GM10847 (cell line): ENCODE data around the gene TNIK.

Experiments
- POLR2A ChIP-seq: IDR thresholded peaks from 2 replicates; pipeline ENCODE4 v1.6.1; 2011; ENCODE audit not compliant: insufficient read length; ENCODE audit errors: extremely low read depth

Gene TNIK

GRCh38 chr3:171388527-171388926 lies 71.7 kb downstream of the TNIK start:
- TF ChIP-seq POLR2A = no peak

GRCh38 chr3:171387062-171387461 lies 73.1 kb downstream of the TNIK start:
- TF ChIP-seq POLR2A = no peak

- no peak for TF ChIP-seq POLR2A
These were observed 75.1 kb downstream of the TNIK start for GRCh38 chr3:171385086-171385485.

DNA sequence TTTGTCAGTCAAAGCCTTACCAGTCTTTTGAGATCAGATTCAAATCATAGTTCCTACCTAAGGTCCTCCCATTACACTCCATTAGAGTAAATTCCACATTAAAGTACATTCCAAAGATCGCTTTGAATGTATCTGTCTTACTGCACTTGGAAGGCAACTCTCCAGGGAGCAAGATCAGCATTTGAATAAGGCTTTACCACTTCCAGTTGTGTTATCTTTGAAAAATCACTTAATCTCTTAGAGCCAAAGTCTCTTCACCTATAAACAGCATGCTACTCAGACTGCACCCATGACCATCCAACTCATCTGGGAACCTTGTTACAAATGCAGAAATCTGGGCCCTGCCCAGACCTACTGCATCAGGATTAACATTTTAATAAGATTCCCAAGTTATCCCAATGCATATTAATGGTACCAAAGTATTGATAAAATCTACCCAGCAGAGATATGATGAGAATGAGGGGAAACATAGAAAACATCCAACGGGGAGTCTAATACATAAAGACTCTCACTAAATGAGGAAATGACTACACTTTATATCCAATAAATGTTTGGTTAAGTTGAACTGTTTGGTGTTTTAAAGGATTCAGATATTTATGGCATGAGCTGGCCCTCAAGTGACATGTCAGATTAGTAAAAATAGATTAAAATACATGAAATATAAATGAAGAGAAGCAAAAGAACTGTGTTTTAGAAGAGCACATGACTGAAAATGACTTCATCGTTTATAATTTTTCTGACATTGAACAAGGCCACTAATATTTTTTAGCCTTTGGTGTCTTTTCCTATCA lies 75.9 kb downstream of the TNIK start:
- TF ChIP-seq POLR2A = no peak

GRCh38 chr3:171383206-171384018 lies 76.8 kb downstream of the TNIK start:
- no peak for TF ChIP-seq POLR2A

DNA sequence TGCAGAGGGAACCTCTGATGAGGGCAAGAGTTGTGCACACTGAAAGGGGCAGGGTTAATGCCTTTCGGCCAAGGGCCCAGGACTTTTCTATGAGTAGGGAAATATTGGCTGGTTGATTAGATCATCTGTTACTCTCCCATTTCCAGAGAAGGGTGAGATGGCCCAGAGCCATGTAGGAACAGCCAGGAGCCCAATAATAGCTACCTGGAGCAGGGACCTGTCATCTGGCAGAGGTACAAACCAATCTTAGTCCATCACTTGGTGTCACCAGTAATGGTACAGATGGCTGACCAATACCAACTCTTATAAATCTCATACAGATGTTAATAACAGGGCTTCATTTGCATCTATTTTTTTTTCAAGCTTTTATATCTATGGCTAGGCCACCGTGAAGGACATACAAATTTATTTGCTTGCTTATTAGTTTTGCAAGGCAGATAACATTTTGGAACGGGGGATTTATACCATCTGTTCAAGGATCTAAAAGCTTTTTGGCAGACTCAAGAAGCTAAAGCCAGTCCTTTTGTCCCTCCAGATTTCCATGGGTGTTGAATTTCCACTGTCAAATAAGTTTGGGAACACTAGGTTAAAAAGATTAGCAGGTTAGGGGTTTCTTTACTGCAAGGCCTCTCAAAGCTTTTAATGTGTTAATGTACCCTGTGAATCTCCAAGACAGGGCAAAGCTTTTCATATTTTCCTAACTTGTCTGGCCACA lies 79.3 kb downstream of the TNIK start:
- no peak for TF ChIP-seq POLR2A

DNA sequence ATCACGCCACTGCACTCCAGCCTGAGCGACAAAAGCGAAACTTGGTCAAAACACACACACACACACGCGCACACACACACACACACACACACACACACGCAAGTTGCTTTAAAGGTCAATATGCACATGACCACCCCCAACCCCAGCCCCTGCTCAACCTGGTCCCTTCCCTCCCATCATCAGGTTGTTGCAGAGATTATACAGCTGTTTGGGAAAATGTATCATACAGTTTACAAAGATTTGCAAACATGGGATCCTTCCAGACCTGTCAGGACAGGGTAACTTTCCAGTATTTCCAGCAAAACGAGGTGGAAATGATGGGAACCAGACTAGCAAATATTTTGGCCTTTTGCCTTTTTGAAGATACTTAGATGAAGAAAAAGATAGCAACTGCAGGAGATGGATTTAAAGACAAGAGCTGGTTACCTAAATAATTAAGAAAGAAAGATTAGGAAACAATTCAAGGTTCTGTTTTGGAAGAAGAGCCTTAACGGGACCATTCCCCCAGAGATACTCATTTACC lies 80.2 kb downstream of the TNIK start:
- TF ChIP-seq POLR2A = no peak

- TF ChIP-seq POLR2A = no peak
These were observed 80.9 kb downstream of the TNIK start for GRCh38 chr3:171379281-171379680.

DNA sequence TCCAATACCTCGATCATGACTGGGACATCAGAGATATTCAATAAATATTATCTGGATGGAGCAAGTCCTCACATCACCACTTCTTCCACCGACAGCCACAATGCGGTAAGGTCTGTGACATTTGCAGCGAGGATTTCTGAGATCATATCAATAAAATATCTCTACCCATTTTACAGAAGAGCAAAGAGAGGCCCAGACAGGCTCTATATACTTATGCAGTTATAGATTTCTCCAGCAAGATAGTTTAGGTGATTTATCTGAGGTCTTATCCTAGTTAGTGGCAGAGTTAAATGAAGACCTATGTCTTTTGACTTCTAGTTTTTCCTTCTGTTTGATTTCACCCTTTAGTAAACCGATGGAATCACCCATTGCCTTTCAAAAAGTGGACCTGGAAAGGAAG lies 81.6 kb downstream of the TNIK start:
- TF ChIP-seq POLR2A = no peak

GRCh38 chr3:171377859-171378258 lies 82.3 kb downstream of the TNIK start:
- TF ChIP-seq POLR2A = no peak

DNA sequence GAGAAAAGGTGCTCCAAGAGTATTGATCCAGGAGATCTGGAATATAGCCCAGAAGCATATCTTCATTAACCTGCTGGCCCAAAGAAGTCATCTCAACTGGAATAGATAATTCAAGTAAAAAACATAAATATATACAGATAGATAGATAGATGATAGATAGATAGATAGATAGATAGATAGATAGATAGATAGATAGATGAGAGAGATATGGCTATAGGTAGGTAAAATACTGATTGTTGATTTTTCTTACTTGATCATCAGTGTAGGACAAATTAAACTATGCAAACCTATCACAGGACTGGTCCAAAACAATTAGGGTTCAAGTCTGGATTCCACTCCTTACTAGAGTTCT lies 83.6 kb downstream of the TNIK start:
- no peak for TF ChIP-seq POLR2A

DNA sequence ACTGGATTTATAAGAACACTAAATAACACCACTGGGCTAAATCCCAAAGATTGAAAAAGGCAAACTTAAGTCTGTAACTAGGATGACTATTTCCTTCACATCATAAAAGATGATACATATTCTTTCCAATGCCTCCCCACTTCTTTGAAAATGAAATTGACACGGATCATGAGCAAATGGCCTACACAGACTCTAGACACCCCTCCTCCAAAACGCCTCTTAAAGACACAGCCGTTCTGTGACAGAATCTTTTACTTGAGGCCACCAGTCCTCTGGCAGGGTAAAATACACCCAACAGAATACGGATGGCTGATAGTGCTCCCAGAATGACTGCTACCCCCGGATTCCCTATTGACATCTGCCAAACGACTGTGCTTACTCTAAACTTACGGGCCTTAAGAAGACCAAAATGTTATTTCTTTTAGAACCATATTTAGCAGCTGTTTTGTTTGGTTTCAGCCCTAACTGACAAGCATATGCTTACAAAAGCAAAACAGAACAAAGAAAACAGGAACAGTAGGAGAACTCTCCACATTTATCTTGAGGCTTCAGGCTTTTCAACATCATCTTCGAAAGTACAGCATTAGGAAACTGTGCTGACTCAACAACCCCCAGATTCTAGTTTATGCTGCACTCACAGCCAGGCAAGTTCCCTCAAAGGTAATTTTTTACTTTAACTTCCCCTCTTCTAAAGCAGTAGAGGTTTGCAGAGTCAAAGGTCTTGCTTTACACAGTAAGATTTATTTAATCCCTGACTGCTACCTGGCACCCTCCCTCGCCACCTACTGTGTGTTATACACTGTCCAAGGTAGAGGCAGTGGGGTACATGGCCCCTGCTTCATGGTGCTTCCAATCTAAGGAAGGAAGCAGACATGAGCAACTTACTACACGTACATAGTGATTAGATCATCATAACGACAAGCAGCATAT lies 84.3 kb downstream of the TNIK start:
- TF ChIP-seq POLR2A = no peak

DNA sequence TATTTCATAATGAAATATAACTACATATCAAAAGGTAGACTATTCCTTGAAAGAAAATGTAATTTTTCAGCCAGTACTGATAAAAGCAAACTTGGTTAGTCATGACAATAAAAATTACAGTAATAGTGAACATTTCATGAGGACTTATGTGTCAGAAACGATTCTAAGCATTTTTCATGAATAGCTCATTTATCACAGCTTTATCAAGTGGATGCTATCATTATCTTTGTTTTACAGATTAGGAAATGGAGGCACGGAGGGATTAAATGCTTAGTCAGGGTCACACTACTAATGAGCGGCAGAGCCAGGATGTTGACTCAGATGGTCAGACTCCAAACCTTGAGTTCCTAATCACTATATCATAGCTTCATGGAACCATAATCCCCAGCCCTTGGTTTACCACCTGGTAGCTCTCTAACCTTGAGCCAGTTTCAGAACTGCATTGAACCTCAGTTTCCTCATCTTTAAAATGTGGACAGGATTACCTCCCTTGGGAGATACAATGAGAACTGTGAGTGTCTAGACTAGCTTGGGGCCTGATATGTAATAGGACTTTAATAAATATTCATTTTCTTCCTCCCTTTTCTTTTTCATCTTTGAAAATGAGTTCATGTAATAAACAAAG lies 85.4 kb downstream of the TNIK start:
- TF ChIP-seq POLR2A = no peak

- no peak for TF ChIP-seq POLR2A
These were observed 85.9 kb downstream of the TNIK start for GRCh38 chr3:171374260-171374659.

DNA sequence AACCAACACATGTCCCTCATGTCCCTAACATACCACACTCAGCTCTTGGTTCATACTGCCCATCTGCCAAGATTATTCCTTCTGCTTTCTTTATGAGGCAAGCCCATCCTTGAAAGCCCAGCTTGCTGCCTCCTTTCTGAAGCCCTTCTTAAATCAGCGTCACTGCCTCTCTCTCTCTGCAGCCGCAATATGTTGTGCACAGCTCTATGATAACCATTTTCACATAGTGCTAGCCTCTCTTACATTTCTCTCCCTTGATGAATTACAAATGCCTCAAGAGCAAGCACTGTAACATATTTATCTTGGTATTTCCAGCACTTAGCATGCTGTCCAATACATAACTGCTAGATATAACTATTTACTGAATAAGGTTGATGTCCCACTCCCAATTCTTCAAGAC lies 86.5 kb downstream of the TNIK start:
- no peak for TF ChIP-seq POLR2A

DNA sequence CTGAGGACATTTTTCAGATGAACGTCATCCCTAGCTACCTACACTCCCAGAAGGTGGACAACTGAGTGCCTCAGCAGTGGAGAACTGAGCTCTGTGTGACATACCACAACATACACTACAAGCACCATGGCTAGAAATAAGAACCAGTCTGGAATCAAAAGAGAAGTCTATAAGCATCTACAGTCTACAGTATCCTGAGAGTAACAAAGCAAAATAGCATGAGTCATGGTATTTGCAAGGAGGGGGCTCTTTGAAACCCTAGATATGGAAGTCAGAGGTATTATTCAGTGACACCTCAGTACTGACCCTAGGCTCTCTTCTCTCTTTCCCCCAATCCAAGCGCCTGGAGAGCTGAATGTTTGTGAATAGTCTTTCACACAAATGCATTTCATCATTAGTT lies 87.5 kb downstream of the TNIK start:
- TF ChIP-seq POLR2A = no peak
